ENCODE data around the gene FNIP2. TPM values are rescaled to one million over a fixed set of nuclear protein-coding genes. Genes with fewer than 3 reads are reported as not detected.

FNIP2 gene
- total RNA-seq, 1 experiment from 2014 or later: 5.2 TPM

- POLR2A ChIA-PET (ENCODE audit: unreplicated experiment): no interaction called here
- intact Hi-C loops (cut with micrococcal nuclease): loop anchor here (1.0 to 5.0 kb wide), 2 partner anchors 35 to 43 kb away; no protein-coding TSS in a partner anchor
- no peaks in the 10 kb centered on the region for H3K9me2 ChIP-seq (replicated peaks; ENCODE audit: low read length)
- H3K4me1 ChIP-seq (ENCODE audit: insufficient read depth, low read length): peaks cover 22% of the 10 kb centered on the region
- no peaks in the 10 kb centered on the region for H3K27me3 ChIP-seq (ENCODE audit: low read length)
- no peaks in the 10 kb centered on the region; the same call in 1 of the 2 replicates for H4K20me1 ChIP-seq (ENCODE audit: low read length)
- no TSS peak for BruUV-seq (replicated peaks)
- H3K79me2 ChIP-seq (ENCODE audit: low read length): peaks cover 28% of the 10 kb centered on the region
- H3K4me3 ChIP-seq (ENCODE audit: low read length): no peak overlapping the region
- no peaks in the 10 kb centered on the region for H3K36me3 ChIP-seq (ENCODE audit: low read depth, low read length)
- TF ChIP-seq EZH2phosphoT487 (IDR thresholded peaks at IDR 0.05; ENCODE audit: borderline replicate concordance, low read length) (no peak), EZH2 (IDR thresholded peaks at IDR 0.05; ENCODE audit: low read length, unreplicated experiment) (no peak)
- TF ChIP-seq, protein P1, sequence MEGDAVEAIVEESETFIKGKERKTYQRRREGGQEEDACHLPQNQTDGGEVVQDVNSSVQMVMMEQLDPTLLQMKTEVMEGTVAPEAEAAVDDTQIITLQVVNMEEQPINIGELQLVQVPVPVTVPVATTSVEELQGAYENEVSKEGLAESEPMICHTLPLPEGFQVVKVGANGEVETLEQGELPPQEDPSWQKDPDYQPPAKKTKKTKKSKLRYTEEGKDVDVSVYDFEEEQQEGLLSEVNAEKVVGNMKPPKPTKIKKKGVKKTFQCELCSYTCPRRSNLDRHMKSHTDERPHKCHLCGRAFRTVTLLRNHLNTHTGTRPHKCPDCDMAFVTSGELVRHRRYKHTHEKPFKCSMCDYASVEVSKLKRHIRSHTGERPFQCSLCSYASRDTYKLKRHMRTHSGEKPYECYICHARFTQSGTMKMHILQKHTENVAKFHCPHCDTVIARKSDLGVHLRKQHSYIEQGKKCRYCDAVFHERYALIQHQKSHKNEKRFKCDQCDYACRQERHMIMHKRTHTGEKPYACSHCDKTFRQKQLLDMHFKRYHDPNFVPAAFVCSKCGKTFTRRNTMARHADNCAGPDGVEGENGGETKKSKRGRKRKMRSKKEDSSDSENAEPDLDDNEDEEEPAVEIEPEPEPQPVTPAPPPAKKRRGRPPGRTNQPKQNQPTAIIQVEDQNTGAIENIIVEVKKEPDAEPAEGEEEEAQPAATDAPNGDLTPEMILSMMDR (conservative IDR thresholded peaks at IDR 0.05; ENCODE audit: low read depth, low read length): no peak
- peak; percentile 27 for DNase-seq
- H2AFZ ChIP-seq (ENCODE audit: low read length): no peak overlapping the region
- H3K4me2 ChIP-seq (ENCODE audit: low read length): peak overlapping the region; percentile 83; the same call in 1 of the 2 replicates
- ATAC-seq: peak; percentile 23; the same call in 1 of the 2 replicates
- H3F3A ChIP-seq (ENCODE audit: low read length, unreplicated experiment): no peaks in the 10 kb centered on the region
- H3K27ac ChIP-seq (ENCODE audit: low read length): 0 out of 2 replicates have a peak overlapping the region, but pooled peaks have one; percentile 10
- CTCF ChIA-PET: interaction anchor here (0.7 kb wide), 1 partner anchor 688 kb away, joined by 3 read pairs; no protein-coding TSS in a partner anchor
- no peak overlapping the region for H3K9ac ChIP-seq (ENCODE audit: low read length)
- no peaks in the 10 kb centered on the region for H3K9me3 ChIP-seq (ENCODE audit: low read length)
Observed at GRCh38 chr4:158767451-158767850, 1.4 kb upstream of the FNIP2 start.

DNA sequence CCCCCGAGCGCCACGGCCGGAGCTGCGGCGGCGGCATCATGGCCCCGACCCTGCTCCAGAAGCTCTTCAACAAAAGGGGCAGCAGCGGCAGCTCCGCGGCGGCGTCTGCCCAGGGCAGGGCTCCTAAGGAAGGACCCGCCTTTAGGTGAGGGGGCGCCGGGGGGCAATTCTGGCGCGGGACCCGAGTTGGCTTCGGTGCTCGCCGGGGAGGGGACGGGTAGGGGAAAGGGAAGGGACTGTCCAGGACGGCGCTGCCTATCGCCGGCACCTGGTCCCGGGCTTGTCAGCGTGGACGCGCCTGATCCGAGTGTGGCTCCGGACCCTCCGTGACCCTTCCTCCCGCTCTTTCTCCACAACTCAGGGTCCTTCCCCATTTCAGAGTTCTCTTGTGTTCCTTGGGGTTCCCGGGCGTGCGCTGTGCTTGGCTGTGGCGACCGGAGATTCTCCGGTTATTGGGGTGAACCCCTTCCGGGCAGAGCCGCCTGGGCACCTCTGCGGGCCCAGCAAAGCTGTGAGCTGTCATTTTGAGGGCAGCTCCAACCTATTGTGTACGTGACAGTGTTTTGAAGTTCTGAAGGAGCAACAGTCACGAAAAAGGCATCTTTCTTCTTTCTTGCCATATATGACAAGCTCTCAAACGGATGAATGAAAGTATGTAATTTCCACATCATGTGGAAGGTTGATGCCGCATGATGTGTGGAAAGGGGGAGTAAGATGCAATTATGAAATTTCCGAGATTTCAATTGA lies 522 bp downstream of the FNIP2 start:
- peaks cover 22% of the 10 kb centered on the region for H3K4me1 ChIP-seq (ENCODE audit: insufficient read depth, low read length)
- ATAC-seq (peak; percentile 51), DNase-seq (peak; percentile 33)
- no peaks in the 10 kb centered on the region for H3K27me3 ChIP-seq (ENCODE audit: low read length)
- ChIA-PET POLR2A (ENCODE audit: unreplicated experiment) (interaction anchor here (0.6 kb wide), 1 partner anchor 41 kb away, joined by 3 read pairs; no protein-coding TSS in a partner anchor), CTCF (no interaction called here)
- H3K4me2 ChIP-seq (ENCODE audit: low read length): peak overlapping the region; percentile 87
- TF ChIP-seq EZH2phosphoT487 (IDR thresholded peaks at IDR 0.05; ENCODE audit: borderline replicate concordance, low read length) (no peak), EZH2 (IDR thresholded peaks at IDR 0.05; ENCODE audit: low read length, unreplicated experiment) (no peak)
- TF ChIP-seq, protein P1 (conservative IDR thresholded peaks at IDR 0.05; ENCODE audit: low read depth, low read length): no peak
- peaks cover 43% of the 10 kb centered on the region for H3K79me2 ChIP-seq (ENCODE audit: low read length)
- H3K4me3 ChIP-seq (ENCODE audit: low read length): peak overlapping the region; percentile 96
- TSS peak; percentile 46 for BruUV-seq (replicated peaks)
- H3K9me2 ChIP-seq (replicated peaks; ENCODE audit: low read length): no peaks in the 10 kb centered on the region
- peak overlapping the region; percentile 73 for H3K9ac ChIP-seq (ENCODE audit: low read length)
- H3F3A ChIP-seq (ENCODE audit: low read length, unreplicated experiment): no peaks in the 10 kb centered on the region
- H4K20me1 ChIP-seq (ENCODE audit: low read length): no peaks in the 10 kb centered on the region; the same call in 1 of the 2 replicates
- H3K9me3 ChIP-seq (ENCODE audit: low read length): no peaks in the 10 kb centered on the region
- intact Hi-C loops (cut with micrococcal nuclease): loop anchor here (5.0 kb wide), 1 partner anchor 37 kb away; no protein-coding TSS in a partner anchor
- H3K27ac ChIP-seq (ENCODE audit: low read length): no peak overlapping the region
- no peaks in the 10 kb centered on the region for H3K36me3 ChIP-seq (ENCODE audit: low read depth, low read length)
- peak overlapping the region; percentile 81 for H2AFZ ChIP-seq (ENCODE audit: low read length)

DNA sequence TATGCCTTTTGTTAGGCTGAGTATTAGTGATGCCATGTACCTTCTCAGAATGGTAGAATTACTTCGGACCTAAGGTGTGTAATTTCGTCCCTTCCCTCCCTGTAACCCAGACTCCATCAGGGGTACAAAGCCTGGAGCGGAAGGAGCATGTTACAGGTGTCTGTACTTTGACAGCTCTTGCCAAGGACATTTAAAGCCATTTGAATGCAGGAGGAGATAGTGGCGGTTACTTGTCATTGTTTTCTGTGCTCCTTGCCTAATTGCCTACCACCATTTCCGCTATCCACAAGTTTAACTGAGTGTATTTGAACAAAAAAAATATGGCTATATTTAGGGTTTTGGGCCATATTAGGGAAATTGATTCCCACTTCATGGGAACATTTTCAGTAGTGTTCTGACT lies 1.8 kb downstream of the FNIP2 start:
- Histone ChIP-seq H3K9ac (ENCODE audit: low read length) (no peak overlapping the region), H3K27ac (ENCODE audit: low read length) (no peak overlapping the region), H2AFZ (ENCODE audit: low read length) (no peak overlapping the region), H3K9me2 (replicated peaks; ENCODE audit: low read length) (no peaks in the 10 kb centered on the region), H3K9me3 (ENCODE audit: low read length) (no peaks in the 10 kb centered on the region), H3K36me3 (ENCODE audit: low read depth, low read length) (no peaks in the 10 kb centered on the region), H3K4me1 (ENCODE audit: insufficient read depth, low read length) (peaks cover 32% of the 10 kb centered on the region), H3K79me2 (ENCODE audit: low read length) (peaks cover 53% of the 10 kb centered on the region), H3K27me3 (ENCODE audit: low read length) (no peaks in the 10 kb centered on the region), H4K20me1 (ENCODE audit: low read length) (no peaks in the 10 kb centered on the region; the same call in 1 of the 2 replicates), H3K4me2 (ENCODE audit: low read length) (peak overlapping the region; percentile 87), H3F3A (ENCODE audit: low read length, unreplicated experiment) (no peaks in the 10 kb centered on the region), H3K4me3 (ENCODE audit: low read length) (peak overlapping the region; percentile 96; the same call in 1 of the 2 replicates)
- POLR2A ChIA-PET (ENCODE audit: unreplicated experiment): no interaction called here
- intact Hi-C loops (cut with micrococcal nuclease): no loop called here
- TF ChIP-seq, protein P1 (conservative IDR thresholded peaks at IDR 0.05; ENCODE audit: low read depth, low read length): no peak
- TF ChIP-seq EZH2 (IDR thresholded peaks at IDR 0.05; ENCODE audit: low read length, unreplicated experiment): no peak
- no peak for TF ChIP-seq EZH2phosphoT487 (IDR thresholded peaks at IDR 0.05; ENCODE audit: borderline replicate concordance, low read length)
- CTCF ChIA-PET: no interaction called here
- ATAC-seq (no peak), DNase-seq (no peak)
- BruUV-seq (replicated peaks): no TSS peak

All from PC-3 (cell line).